PC-9 (cell line): ENCODE measurements around the gene CBX2. TPM values are rescaled to one million over a fixed set of nuclear protein-coding genes. Genes with fewer than 3 reads are reported as not detected.
A peak's percentile ranks its signal among the peaks of the same experiment; 100 is the strongest.

ENCODE experiments used
- BruUV-seq: library from RNA; stranded (reverse); fragments of 400-500 nt; replicated peaks from 2 replicates; lab custom pipeline; 2021; lab: Mats Ljungman, UMichigan
- CTCF ChIA-PET: fragments of 300-600 bp; sonication (Branson Sonifier 250); formaldehyde crosslinking; loops from one replicate; lab custom pipeline; 2022; ENCODE audit warnings: antibody characterized with exemption; lab: Charles Lee
- POLR2A ChIA-PET: fragments of 300-600 bp; sonication (Branson Sonifier 250); formaldehyde crosslinking; loops from one replicate; lab custom pipeline; 2022; ENCODE audit warnings: antibody characterized with exemption; ENCODE audit not compliant: unreplicated experiment; lab: Charles Lee
- DNase-seq, 2 experiments: peaks; one replicate each; pipeline versions ENCODE4 v3.0.0 to v3.0.0-alpha.2; 2015 to 2022; ENCODE audit warnings: mixed read lengths in 1 of 2
- H2AFZ ChIP-seq: fragments of 200-600 bp; sonication (generic); 2 replicates; pipeline ENCODE4 v1.8.1; 2017; ENCODE audit warnings: antibody characterized with exemption
- H3F3A ChIP-seq: fragments of 200-600 bp; sonication (generic); 2 replicates; pipeline ENCODE4 v1.8.1; 2017; ENCODE audit warnings: antibody characterized with exemption, mild to moderate bottlenecking, low read depth; ENCODE audit not compliant: insufficient read depth
- H3K27ac ChIP-seq: fragments of 200-600 bp; sonication (generic); 2 replicates; pipeline ENCODE4 v1.6.1; 2016; ENCODE audit warnings: mixed run types
- H3K27me3 ChIP-seq: fragments of 200-600 bp; sonication (generic); 2 replicates; pipeline ENCODE4 v1.6.1; 2016; ENCODE audit warnings: low read depth, mixed run types; ENCODE audit not compliant: insufficient read depth
- H3K36me3 ChIP-seq: fragments of 200-600 bp; sonication (generic); 2 replicates; pipeline ENCODE4 v1.6.1; 2016; ENCODE audit warnings: low read depth, mixed run types
- H3K4me1 ChIP-seq: fragments of 200-600 bp; sonication (generic); replicated peaks from 2 replicates; pipeline ENCODE4 v1.6.1; 2016; ENCODE audit warnings: mixed run types; ENCODE audit not compliant: insufficient read depth
- H3K4me2 ChIP-seq: fragments of 200-600 bp; sonication (generic); 2 replicates; pipeline ENCODE4 v1.6.1; 2017; ENCODE audit warnings: mixed run types
- H3K4me3 ChIP-seq: fragments of 200-600 bp; sonication (generic); 2 replicates; pipeline ENCODE4 v1.6.1; 2016; ENCODE audit warnings: mixed run types
- H3K79me2 ChIP-seq: fragments of 200-600 bp; sonication (generic); 2 replicates; pipeline ENCODE4 v1.6.1; 2017; ENCODE audit warnings: low read depth, mixed run types
- H3K9me2 ChIP-seq: fragments of 200-600 bp; sonication (generic); 2 replicates; pipeline ENCODE4 v1.8.1; 2017; ENCODE audit warnings: mild to moderate bottlenecking; ENCODE audit not compliant: insufficient read depth
- H3K9me3 ChIP-seq: fragments of 200-600 bp; sonication (generic); 2 replicates; pipeline ENCODE4 v1.8.1; 2016; ENCODE audit warnings: low read depth; ENCODE audit not compliant: insufficient read depth
- H4K20me1 ChIP-seq: fragments of 200-600 bp; sonication (generic); 2 replicates; pipeline ENCODE4 v1.8.1; 2017; ENCODE audit not compliant: insufficient read depth
- CTCF ChIP-seq: fragments of 200-600 bp; sonication (generic); conservative IDR thresholded peaks from 2 replicates; pipeline ENCODE4 v1.6.1; 2017; ENCODE audit warnings: mixed run types, antibody characterized with exemption, mild to moderate bottlenecking, moderate library complexity
- EZH2 ChIP-seq: fragments of 200-600 bp; sonication (generic); IDR thresholded peaks from 2 replicates; pipeline ENCODE4 v1.8.0; 2017; ENCODE audit warnings: antibody characterized with exemption, low read depth
- intact Hi-C: fragments of 100-400 bp; cut with micrococcal nuclease; formaldehyde crosslinking; loops from one replicate; pipeline ENCODE4 v1.10.0; 2022; ENCODE audit not compliant: unreplicated experiment
- total RNA-seq: library from RNA; stranded (reverse); gene quantifications from 2 replicates; pipeline ENCODE4 v1.2.3, GENCODE V29; 2021

Gene CBX2
- total RNA-seq, 1 experiment from 2014 or later: 32.6 TPM

GRCh38 chr17:79814974-79815835 lies 37.3 kb downstream of the CBX2 start:
- Histone ChIP-seq H2AFZ (0 out of 2 replicates have a peak overlapping the region, but pooled peaks have one; percentile 16), H3K9me3 (no peaks in the 10 kb centered on the region), H3K36me3 (no peaks in the 10 kb centered on the region), H4K20me1 (no peaks in the 10 kb centered on the region), H3K27me3 (no peaks in the 10 kb centered on the region), H3K4me3 (peak overlapping the region; percentile 49), H3K4me2 (peak overlapping the region; percentile 69), H3K9me2 (no peaks in the 10 kb centered on the region), H3F3A (peaks cover 17% of the 10 kb centered on the region; the same call in 1 of the 2 replicates), H3K27ac (no peak overlapping the region), H3K4me1 (peaks cover 29% of the 10 kb centered on the region; the same call in 1 of the 2 replicates), H3K79me2 (no peaks in the 10 kb centered on the region)
- no peak for TF ChIP-seq EZH2
- no peak for TF ChIP-seq CTCF
- intact Hi-C loops: no loop called here
- ChIA-PET CTCF (no interaction called here), POLR2A (no interaction called here)
- no TSS peak for BruUV-seq
- peak in 1 of 2 experiments; percentile 75 for DNase-seq

- no peaks in the 10 kb centered on the region for H4K20me1 ChIP-seq
- no peaks in the 10 kb centered on the region for H3K27me3 ChIP-seq
- peaks cover 27% of the 10 kb centered on the region; the same call in 1 of the 2 replicates for H3K4me1 ChIP-seq
- H3K9me3 ChIP-seq: no peaks in the 10 kb centered on the region
- no peak overlapping the region for H2AFZ ChIP-seq
- ChIA-PET POLR2A (no interaction called here), CTCF (no interaction called here)
- H3K36me3 ChIP-seq: no peaks in the 10 kb centered on the region
- H3K4me3 ChIP-seq: no peak overlapping the region
- peaks cover 15% of the 10 kb centered on the region; the same call in 1 of the 2 replicates for H3F3A ChIP-seq
- H3K27ac ChIP-seq: no peak overlapping the region
- no peaks in the 10 kb centered on the region for H3K79me2 ChIP-seq
- TF ChIP-seq EZH2: no peak
- no peak overlapping the region for H3K4me2 ChIP-seq
- no peaks in the 10 kb centered on the region for H3K9me2 ChIP-seq
- intact Hi-C loops: no loop called here
- no peak for DNase-seq
- BruUV-seq: no TSS peak
Observed at GRCh38 chr17:79815836-79816461, 38.0 kb downstream of the CBX2 start.

- CTCF ChIA-PET: no interaction called here
- BruUV-seq: no TSS peak
- Histone ChIP-seq H3K4me1 (peaks cover 12% of the 10 kb centered on the region; the same call in 1 of the 2 replicates), H3K4me2 (no peak overlapping the region), H4K20me1 (no peaks in the 10 kb centered on the region), H3F3A (0 out of 2 replicates have a peak, but pooled peaks cover 4% of the 10 kb centered on the region), H3K36me3 (no peaks in the 10 kb centered on the region), H3K79me2 (no peaks in the 10 kb centered on the region), H3K9me2 (no peaks in the 10 kb centered on the region), H3K4me3 (no peak overlapping the region), H2AFZ (no peak overlapping the region), H3K27ac (no peak overlapping the region), H3K27me3 (no peaks in the 10 kb centered on the region), H3K9me3 (no peaks in the 10 kb centered on the region)
- no peak for DNase-seq
- intact Hi-C loops: no loop called here
- no peak for TF ChIP-seq EZH2
- TF ChIP-seq CTCF: no peak
- POLR2A ChIA-PET: interaction anchor here (0.6 to 0.7 kb wide), 2 partner anchors 79 to 101 kb away, joined by 4 to 8 read pairs; no protein-coding TSS in a partner anchor
Observed at GRCh38 chr17:79818026-79818758, 40.2 kb downstream of the CBX2 start.
